ENCODE data around the gene COMT. TPM values are rescaled to one million over a fixed set of nuclear protein-coding genes. Genes with fewer than 3 reads are reported as not detected.

The COMT gene
- total RNA-seq, 1 donor from 2014 or later: 1.3 TPM

DNA sequence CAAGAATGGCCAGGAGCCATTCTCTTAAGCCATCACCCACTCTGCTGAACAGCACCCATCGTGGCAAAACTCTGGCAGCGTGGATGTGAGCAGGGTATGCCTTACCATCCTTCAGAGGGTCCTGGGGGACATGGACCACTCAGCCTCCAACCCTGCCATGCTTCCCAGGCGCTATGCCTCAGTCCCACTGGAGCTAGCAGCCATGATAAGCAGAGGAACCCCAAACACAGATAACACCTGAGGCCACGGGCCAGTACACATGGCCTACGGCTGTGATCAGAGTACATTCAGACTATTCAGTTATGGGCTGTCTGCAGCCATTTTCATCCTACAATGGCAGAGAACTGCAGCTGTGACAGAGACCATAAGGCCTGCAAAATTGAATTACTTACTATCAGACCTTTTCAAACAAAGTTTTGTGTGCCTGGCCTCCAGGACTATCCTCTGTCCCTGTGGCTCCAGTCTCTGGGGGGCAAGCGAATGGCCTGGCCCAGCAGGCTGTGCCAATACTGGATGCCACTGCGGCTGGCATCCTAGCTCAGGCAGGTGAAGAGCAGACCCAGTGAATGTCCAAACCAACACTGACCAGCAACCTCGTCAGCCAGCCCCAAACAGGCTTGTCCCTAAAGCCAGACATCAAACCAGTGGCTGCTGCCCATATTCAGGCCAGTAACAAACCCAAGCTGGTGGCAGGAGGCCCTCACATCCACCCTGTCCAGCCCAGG lies 68.2 kb downstream of the COMT start:
- H4K20me1 ChIP-seq (ENCODE audit: low read depth): no peaks in the 10 kb centered on the region
- no peak overlapping the region for H3K27ac ChIP-seq
- no peak overlapping the region for H3K9ac ChIP-seq
- peaks cover 2% of the 10 kb centered on the region for H3K9me3 ChIP-seq (ENCODE audit: low read depth)
- no peak for DNase-seq (ENCODE audit: low spot score)
- H3K4me1 Mint-ChIP-seq: peaks cover 10% of the 10 kb centered on the region
- peaks cover 2% of the 10 kb centered on the region for H3K36me3 Mint-ChIP-seq
- no peak overlapping the region for H3K4me3 Mint-ChIP-seq
- H3K27me3 ChIP-seq: peaks cover 10% of the 10 kb centered on the region
- H3K9me3 Mint-ChIP-seq: peaks cover 5% of the 10 kb centered on the region
- H3K27ac Mint-ChIP-seq: peak overlapping the region; percentile 74
- TF ChIP-seq EZH2 (IDR thresholded peaks at IDR 0.05) (no peak), EZH2phosphoT487 (IDR thresholded peaks at IDR 0.05) (no peak)
- TF ChIP-seq, protein P1, sequence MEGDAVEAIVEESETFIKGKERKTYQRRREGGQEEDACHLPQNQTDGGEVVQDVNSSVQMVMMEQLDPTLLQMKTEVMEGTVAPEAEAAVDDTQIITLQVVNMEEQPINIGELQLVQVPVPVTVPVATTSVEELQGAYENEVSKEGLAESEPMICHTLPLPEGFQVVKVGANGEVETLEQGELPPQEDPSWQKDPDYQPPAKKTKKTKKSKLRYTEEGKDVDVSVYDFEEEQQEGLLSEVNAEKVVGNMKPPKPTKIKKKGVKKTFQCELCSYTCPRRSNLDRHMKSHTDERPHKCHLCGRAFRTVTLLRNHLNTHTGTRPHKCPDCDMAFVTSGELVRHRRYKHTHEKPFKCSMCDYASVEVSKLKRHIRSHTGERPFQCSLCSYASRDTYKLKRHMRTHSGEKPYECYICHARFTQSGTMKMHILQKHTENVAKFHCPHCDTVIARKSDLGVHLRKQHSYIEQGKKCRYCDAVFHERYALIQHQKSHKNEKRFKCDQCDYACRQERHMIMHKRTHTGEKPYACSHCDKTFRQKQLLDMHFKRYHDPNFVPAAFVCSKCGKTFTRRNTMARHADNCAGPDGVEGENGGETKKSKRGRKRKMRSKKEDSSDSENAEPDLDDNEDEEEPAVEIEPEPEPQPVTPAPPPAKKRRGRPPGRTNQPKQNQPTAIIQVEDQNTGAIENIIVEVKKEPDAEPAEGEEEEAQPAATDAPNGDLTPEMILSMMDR (IDR thresholded peaks at IDR 0.05): no peak
- H3K27me3 Mint-ChIP-seq (ENCODE audit: insufficient read depth, low read depth): no peaks in the 10 kb centered on the region
- H3K36me3 ChIP-seq: peaks cover 2% of the 10 kb centered on the region
- peaks cover 8% of the 10 kb centered on the region for H3K4me1 ChIP-seq
- no peak overlapping the region for H3K4me3 ChIP-seq
- no peaks in the 10 kb centered on the region for H3K79me2 ChIP-seq (ENCODE audit: low read depth)
- no peak overlapping the region for H2AFZ ChIP-seq (replicated peaks)
- no peaks in the 10 kb centered on the region for H3F3A ChIP-seq (ENCODE audit: low read depth)
- no peak overlapping the region for H3K4me2 ChIP-seq

DNA sequence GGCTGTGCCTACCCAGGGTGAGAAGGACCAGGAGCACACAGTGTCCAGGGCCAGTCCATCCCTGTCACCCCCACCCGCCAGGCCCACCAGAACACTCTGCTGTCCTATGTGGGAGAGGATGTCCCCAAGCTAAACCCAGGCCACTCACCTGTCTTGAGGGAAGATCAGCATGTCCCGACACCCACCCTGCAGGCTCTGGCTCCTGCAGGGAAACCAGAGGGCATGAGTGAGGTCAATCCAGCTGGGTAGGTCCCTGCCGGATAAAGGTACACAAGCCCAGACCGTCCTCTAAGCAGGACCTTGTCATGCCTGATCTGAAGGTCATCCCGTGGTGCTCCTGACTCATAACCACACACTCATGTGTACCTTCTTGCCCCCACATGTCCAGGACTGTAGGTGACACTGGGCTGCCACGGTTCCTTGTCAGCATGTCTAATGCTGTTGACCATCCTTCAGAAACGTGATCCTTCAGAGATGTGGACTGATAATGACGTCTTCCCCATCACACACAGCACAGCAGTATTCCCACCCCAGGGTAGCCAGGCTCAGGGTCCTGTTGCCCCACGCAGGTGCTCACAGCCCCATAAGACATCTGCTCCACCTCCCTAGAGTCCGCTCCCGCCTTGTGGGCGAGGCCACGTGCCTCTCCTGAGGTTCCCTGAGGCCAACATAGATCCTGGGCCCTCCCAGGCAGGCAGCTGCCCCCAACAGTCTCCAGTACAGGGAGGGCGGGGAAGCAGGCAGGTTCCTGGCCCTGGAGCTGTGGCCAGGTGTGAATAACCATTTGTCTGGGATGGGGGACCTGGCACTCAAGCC lies 68.9 kb downstream of the COMT start:
- Mint-ChIP-seq H3K4me3 (no peak overlapping the region), H3K27me3 (ENCODE audit: insufficient read depth, low read depth) (peaks cover 5% of the 10 kb centered on the region), H3K36me3 (peaks cover 2% of the 10 kb centered on the region), H3K9me3 (peaks cover 2% of the 10 kb centered on the region), H3K4me1 (peaks cover 14% of the 10 kb centered on the region), H3K27ac (peak overlapping the region; percentile 74)
- Histone ChIP-seq H3K9me3 (ENCODE audit: low read depth) (no peaks in the 10 kb centered on the region), H3F3A (ENCODE audit: low read depth) (peaks cover 4% of the 10 kb centered on the region), H3K9ac (no peak overlapping the region), H3K36me3 (no peaks in the 10 kb centered on the region), H3K4me1 (peaks cover 8% of the 10 kb centered on the region), H3K27ac (no peak overlapping the region), H3K4me2 (no peak overlapping the region), H3K79me2 (ENCODE audit: low read depth) (no peaks in the 10 kb centered on the region), H2AFZ (replicated peaks) (no peak overlapping the region), H3K27me3 (peaks cover 17% of the 10 kb centered on the region), H4K20me1 (ENCODE audit: low read depth) (peaks cover 6% of the 10 kb centered on the region), H3K4me3 (no peak overlapping the region)
- no peak for TF ChIP-seq EZH2 (IDR thresholded peaks at IDR 0.05)
- TF ChIP-seq, protein P1 (IDR thresholded peaks at IDR 0.05): no peak
- TF ChIP-seq EZH2phosphoT487 (IDR thresholded peaks at IDR 0.05): no peak
- no peak for DNase-seq (ENCODE audit: low spot score)

DNA sequence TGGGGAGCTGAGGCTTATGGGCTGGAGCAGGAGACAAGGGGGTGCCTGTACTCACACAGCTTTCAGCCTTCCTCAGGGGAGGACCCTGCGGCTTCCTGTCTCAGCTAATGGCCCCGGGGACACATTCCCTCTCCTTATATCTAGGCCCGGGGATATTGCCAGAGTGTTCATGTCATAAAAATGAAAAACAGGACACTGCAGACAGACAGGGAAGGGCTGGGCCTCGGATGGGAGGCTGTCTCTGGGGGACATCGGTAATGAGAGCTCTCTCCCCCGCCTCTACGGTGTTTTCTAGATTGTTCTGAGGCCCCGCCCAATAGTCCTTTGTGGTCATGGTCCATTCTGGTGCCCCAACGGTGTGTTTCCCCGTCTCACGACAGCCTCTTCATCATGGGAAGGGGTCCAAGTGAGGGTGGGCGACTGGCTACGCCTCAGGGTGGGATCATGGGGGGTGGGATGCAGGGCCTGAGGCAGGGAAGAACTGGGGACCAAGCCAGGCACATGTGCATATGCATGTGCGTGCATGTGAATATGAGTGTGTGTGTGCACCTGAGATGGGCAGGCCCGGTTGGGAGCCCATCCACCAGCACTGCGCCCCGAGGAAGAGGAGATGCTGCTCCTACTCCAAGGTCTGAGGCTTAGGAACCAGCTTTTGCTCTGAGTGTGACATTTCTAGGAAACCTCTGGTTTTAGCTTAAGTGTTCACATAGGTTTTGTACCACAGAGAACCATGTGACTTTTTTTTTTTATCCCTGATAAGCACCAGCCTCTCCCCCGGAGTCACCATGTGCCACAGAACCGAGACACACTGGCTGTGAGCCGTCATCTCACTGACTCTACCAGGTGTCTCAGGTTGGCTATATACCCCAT lies 69.8 kb downstream of the COMT start:
- no peak for DNase-seq (ENCODE audit: low spot score)
- Mint-ChIP-seq H3K9me3 (no peaks in the 10 kb centered on the region), H3K27me3 (ENCODE audit: insufficient read depth, low read depth) (peaks cover 5% of the 10 kb centered on the region), H3K27ac (no peak overlapping the region), H3K36me3 (no peaks in the 10 kb centered on the region), H3K4me1 (peaks cover 15% of the 10 kb centered on the region), H3K4me3 (no peak overlapping the region)
- no peak overlapping the region for H3K9ac ChIP-seq
- no peak overlapping the region for H3K4me2 ChIP-seq
- H3F3A ChIP-seq (ENCODE audit: low read depth): peaks cover 8% of the 10 kb centered on the region
- no peaks in the 10 kb centered on the region for H3K9me3 ChIP-seq (ENCODE audit: low read depth)
- H3K36me3 ChIP-seq: no peaks in the 10 kb centered on the region
- peaks cover 13% of the 10 kb centered on the region for H3K4me1 ChIP-seq
- H2AFZ ChIP-seq (replicated peaks): no peak overlapping the region
- no peak overlapping the region for H3K27ac ChIP-seq
- H4K20me1 ChIP-seq (ENCODE audit: low read depth): peaks cover 11% of the 10 kb centered on the region
- H3K79me2 ChIP-seq (ENCODE audit: low read depth): no peaks in the 10 kb centered on the region
- H3K4me3 ChIP-seq: no peak overlapping the region
- TF ChIP-seq, protein P1 (IDR thresholded peaks at IDR 0.05): no peak
- TF ChIP-seq EZH2phosphoT487 (IDR thresholded peaks at IDR 0.05): no peak
- no peak for TF ChIP-seq EZH2 (IDR thresholded peaks at IDR 0.05)
- peaks cover 26% of the 10 kb centered on the region for H3K27me3 ChIP-seq
